ENCODE data around the gene TBC1D22A. TPM values are rescaled to one million over a fixed set of nuclear protein-coding genes. Genes with fewer than 3 reads are reported as not detected.

Gene TBC1D22A
- total RNA-seq, 1 experiment from 2014 or later, result 20.9 TPM

DNA sequence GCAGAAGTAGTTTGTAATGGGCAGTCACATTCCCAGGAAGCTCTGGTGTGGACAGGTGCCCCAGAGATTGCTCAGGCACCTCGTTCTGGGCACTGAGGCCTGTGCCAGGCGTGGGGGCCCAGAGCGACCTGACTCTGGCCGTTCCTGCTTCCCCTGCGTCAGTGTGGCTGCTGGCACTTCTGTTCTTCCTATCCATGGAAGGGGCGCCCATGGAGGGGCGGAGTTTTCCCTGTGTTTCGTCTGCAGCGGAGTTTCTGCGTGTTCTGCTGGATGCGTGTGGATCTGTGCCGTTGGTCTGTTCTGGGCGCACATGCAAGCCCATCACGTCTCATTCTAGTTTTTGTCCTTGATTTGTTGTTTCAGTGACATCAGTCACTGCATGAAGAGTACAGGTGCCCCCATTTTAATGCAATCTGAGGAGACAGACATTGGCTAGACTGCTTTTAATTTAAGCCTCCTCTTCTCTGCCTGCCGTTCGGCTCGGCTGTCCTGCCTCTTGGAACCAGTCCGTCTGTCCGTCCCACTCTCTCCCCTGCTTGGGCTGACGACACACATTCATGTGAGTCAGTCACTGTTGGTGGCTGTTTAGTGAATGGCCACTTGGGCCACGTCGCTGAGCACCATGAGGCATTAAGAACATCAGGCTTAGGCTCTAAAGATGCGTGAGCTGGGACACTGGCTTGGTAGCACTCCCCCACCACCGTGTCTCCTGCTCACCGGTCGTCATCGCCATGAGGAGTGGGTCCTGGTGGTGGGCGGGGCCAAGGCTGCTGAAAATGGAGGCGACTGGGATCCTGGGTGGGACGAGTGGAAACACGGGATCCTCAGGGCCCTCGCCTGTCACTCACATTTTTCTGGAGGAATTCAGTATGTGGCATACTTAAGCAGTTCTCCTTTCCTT lies 255.8 kb downstream of the TBC1D22A start:
- POLR2A ChIA-PET, result no interaction called here
- H4K20me1 ChIP-seq (ENCODE audit: insufficient read depth), result no peaks in the 10 kb centered on the region
- H3K9me3 ChIP-seq (ENCODE audit: control insufficient read depth in 1 of 2, insufficient read depth in 1 of 2, low read depth in 1 of 2, low read length in 2 of 2), result no peaks in the 10 kb centered on the region
- no TSS peak for BruUV-seq (replicated peaks)
- DNase-seq (ENCODE audit: low read depth, low spot score), result no peak
- intact Hi-C loops (cut with micrococcal nuclease), result no loop called here
- H3K27me3 ChIP-seq (ENCODE audit: insufficient read depth, low read length), result no peaks in the 10 kb centered on the region
- H3K4me1 ChIP-seq (ENCODE audit: control insufficient read depth in 1 of 2, insufficient read depth in 2 of 2, low read length in 2 of 2), result no peaks in the 10 kb centered on the region
- no peak for ATAC-seq
- H3K9me2 ChIP-seq (ENCODE audit: insufficient read depth), result no peaks in the 10 kb centered on the region
- CTCF ChIA-PET, result no interaction called here
- TF ChIP-seq SP1 (IDR thresholded peaks at IDR 0.05; ENCODE audit: low read depth), result no peak
- H3K4me2 ChIP-seq (ENCODE audit: low read length), result no peak overlapping the region
- H3K9ac ChIP-seq (ENCODE audit: low read length), result no peak overlapping the region
- H3K4me3 ChIP-seq (replicated peaks in 1 of 2; ENCODE audit: low read depth in 1 of 2, low read length in 2 of 2), result no peak overlapping the region
- RAD21 ChIA-PET (ENCODE audit: low non-redundant PET in 1 of 2, low total read pairs in 2 of 2, uncharacterized antibody in 2 of 2, unreplicated experiment in 2 of 2), result no interaction called here
- no peak overlapping the region for H2AFZ ChIP-seq (ENCODE audit: low read depth, low read length, poor library complexity, severe bottlenecking)
- no peaks in the 10 kb centered on the region for H3K36me3 ChIP-seq (ENCODE audit: control insufficient read depth in 1 of 2, insufficient read depth in 2 of 2, low read length in 2 of 2)
- H3K27ac ChIP-seq (ENCODE audit: low read depth, low read length), result no peak overlapping the region
- H3K79me2 ChIP-seq (ENCODE audit: insufficient read depth, low read length), result no peaks in the 10 kb centered on the region

DNA sequence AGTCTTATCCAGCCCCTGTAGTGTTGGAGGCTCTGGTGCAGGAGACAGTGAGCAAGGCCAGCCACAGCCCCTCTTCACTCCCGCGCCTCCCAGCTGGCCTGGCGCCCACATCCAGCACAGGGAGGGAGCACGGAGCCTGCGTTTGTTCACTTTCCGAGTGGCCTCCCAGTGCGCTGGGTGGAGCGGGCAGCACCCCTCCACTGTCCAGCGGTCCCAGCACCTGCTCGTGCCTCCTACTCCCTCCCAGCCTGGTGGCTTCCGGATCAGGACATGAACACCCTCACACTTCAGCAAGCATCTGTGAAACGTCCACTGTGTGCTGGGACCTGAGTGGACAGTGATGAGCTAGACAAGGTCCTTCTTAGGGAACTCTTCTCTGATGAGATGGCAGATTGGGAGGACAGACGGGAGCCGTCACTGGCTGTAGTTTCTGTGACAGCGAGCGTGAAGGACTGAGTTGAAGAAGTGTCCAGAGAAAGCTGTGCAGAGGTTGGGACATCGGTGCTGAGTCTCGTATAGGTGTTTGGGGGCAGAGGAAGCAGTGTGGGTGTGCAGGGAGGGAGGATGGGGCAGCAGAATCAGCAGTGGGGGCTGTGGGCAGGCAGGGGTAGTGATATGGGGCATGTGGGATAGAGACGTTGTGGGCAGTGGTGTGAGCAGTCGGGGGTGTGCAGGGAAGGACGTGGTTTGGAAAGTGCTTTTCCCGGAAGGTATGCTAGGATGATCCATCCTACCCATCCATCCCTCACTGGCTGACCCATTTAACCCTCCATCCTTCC lies 256.8 kb downstream of the TBC1D22A start:
- Histone ChIP-seq H3K4me3 (replicated peaks in 1 of 2; ENCODE audit: low read depth in 1 of 2, low read length in 2 of 2) (no peak overlapping the region), H3K27ac (ENCODE audit: low read depth, low read length) (no peak overlapping the region), H3K9me2 (ENCODE audit: insufficient read depth) (no peaks in the 10 kb centered on the region), H3K27me3 (ENCODE audit: insufficient read depth, low read length) (no peaks in the 10 kb centered on the region), H3K9ac (ENCODE audit: low read length) (no peak overlapping the region), H4K20me1 (ENCODE audit: insufficient read depth) (no peaks in the 10 kb centered on the region), H3K9me3 (ENCODE audit: control insufficient read depth in 1 of 2, insufficient read depth in 1 of 2, low read depth in 1 of 2, low read length in 2 of 2) (no peaks in the 10 kb centered on the region), H3K36me3 (ENCODE audit: control insufficient read depth in 1 of 2, insufficient read depth in 2 of 2, low read length in 2 of 2) (no peaks in the 10 kb centered on the region), H3K79me2 (ENCODE audit: insufficient read depth, low read length) (no peaks in the 10 kb centered on the region), H2AFZ (ENCODE audit: low read depth, low read length, poor library complexity, severe bottlenecking) (no peak overlapping the region), H3K4me2 (ENCODE audit: low read length) (no peak overlapping the region), H3K4me1 (ENCODE audit: control insufficient read depth in 1 of 2, insufficient read depth in 2 of 2, low read length in 2 of 2) (no peaks in the 10 kb centered on the region)
- POLR2A ChIA-PET, result no interaction called here
- CTCF ChIA-PET, result no interaction called here
- ATAC-seq, result no peak
- no peak for DNase-seq (ENCODE audit: low read depth, low spot score)
- intact Hi-C loops (cut with micrococcal nuclease), result no loop called here
- RAD21 ChIA-PET (ENCODE audit: low non-redundant PET in 1 of 2, low total read pairs in 2 of 2, uncharacterized antibody in 2 of 2, unreplicated experiment in 2 of 2), result no interaction called here
- no TSS peak for BruUV-seq (replicated peaks)
- TF ChIP-seq FOSL1 (IDR thresholded peaks at IDR 0.05; ENCODE audit: low read depth), result no peak
- TF ChIP-seq ZFX (IDR thresholded peaks at IDR 0.05), result no peak
- no peak for TF ChIP-seq POLR2A (IDR thresholded peaks at IDR 0.05; ENCODE audit: borderline replicate concordance, extremely low read depth, insufficient read depth, insufficient read length)
- no peak for TF ChIP-seq SIN3A (IDR thresholded peaks at IDR 0.05; ENCODE audit: low read depth)
- TF ChIP-seq, protein P1, sequence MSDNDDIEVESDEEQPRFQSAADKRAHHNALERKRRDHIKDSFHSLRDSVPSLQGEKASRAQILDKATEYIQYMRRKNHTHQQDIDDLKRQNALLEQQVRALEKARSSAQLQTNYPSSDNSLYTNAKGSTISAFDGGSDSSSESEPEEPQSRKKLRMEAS (IDR thresholded peaks at IDR 0.05), result no peak
- TF ChIP-seq POLR2AphosphoS5 (IDR thresholded peaks at IDR 0.05; ENCODE audit: low read depth, low read length), result no peak
- TF ChIP-seq EZH2phosphoT487 (IDR thresholded peaks at IDR 0.05; ENCODE audit: borderline replicate concordance), result no peak
- TF ChIP-seq ELF1 (IDR thresholded peaks at IDR 0.05; ENCODE audit: borderline replicate concordance, low read depth), result no peak
- TF ChIP-seq, protein P2, sequence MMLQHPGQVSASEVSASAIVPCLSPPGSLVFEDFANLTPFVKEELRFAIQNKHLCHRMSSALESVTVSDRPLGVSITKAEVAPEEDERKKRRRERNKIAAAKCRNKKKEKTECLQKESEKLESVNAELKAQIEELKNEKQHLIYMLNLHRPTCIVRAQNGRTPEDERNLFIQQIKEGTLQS (IDR thresholded peaks at IDR 0.05), result no peak
- no peak for TF ChIP-seq CEBPB (IDR thresholded peaks at IDR 0.05; ENCODE audit: low read depth)
- TF ChIP-seq JUND (IDR thresholded peaks at IDR 0.05), result no peak
- TF ChIP-seq EGR1 (IDR thresholded peaks at IDR 0.05; ENCODE audit: low read depth), result no peak
- no peak for TF ChIP-seq TCF7L2 (IDR thresholded peaks at IDR 0.05; ENCODE audit: borderline replicate concordance, extremely low read depth, insufficient read depth, insufficient read length)
- TF ChIP-seq SP1 (IDR thresholded peaks at IDR 0.05; ENCODE audit: low read depth), result no peak
- no peak for TF ChIP-seq ZNF274 (IDR thresholded peaks at IDR 0.05; ENCODE audit: low read depth, low read length)
- no peak for TF ChIP-seq SRF (IDR thresholded peaks at IDR 0.05; ENCODE audit: low read depth)
- TF ChIP-seq, protein P3, sequence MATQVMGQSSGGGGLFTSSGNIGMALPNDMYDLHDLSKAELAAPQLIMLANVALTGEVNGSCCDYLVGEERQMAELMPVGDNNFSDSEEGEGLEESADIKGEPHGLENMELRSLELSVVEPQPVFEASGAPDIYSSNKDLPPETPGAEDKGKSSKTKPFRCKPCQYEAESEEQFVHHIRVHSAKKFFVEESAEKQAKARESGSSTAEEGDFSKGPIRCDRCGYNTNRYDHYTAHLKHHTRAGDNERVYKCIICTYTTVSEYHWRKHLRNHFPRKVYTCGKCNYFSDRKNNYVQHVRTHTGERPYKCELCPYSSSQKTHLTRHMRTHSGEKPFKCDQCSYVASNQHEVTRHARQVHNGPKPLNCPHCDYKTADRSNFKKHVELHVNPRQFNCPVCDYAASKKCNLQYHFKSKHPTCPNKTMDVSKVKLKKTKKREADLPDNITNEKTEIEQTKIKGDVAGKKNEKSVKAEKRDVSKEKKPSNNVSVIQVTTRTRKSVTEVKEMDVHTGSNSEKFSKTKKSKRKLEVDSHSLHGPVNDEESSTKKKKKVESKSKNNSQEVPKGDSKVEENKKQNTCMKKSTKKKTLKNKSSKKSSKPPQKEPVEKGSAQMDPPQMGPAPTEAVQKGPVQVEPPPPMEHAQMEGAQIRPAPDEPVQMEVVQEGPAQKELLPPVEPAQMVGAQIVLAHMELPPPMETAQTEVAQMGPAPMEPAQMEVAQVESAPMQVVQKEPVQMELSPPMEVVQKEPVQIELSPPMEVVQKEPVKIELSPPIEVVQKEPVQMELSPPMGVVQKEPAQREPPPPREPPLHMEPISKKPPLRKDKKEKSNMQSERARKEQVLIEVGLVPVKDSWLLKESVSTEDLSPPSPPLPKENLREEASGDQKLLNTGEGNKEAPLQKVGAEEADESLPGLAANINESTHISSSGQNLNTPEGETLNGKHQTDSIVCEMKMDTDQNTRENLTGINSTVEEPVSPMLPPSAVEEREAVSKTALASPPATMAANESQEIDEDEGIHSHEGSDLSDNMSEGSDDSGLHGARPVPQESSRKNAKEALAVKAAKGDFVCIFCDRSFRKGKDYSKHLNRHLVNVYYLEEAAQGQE (IDR thresholded peaks at IDR 0.05; ENCODE audit: low read depth), result no peak
